PC-9 (cell line): Measurements from ENCODE around the gene ACTN1.

Source experiments
- EZH2 ChIP-seq: fragments of 200-600 bp; sonication (generic); IDR thresholded peaks from 2 replicates; pipeline ENCODE4 v1.8.0; 2017; ENCODE audit warnings: antibody characterized with exemption, low read depth
- TF ChIP-seq, protein P1 (sequence below): fragments of 200-600 bp; sonication (generic); conservative IDR thresholded peaks from 2 replicates; pipeline ENCODE4 v1.6.1; 2017; ENCODE audit warnings: mixed run types, antibody characterized with exemption, mild to moderate bottlenecking, moderate library complexity

DNA sequence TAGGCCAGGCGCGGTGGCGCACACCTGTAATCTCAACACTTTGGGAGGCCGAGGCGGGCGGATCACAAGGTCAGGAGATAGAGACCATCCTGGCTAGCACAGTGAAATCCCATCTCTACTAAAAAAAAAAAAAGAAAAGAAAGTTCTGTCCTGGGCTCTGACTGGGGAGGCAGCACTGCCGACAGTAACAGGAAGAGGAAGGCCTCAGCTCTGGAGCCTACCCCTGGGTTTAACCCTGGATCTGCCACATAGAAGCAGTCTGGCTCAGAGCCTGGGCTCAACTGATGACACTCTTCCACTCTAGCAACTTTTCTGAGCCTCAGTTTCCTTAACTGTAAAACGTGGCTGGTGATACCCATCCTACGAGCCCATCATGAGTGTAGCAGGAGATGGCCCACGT is 60.5 kb downstream of the ACTN1 start:
- TF ChIP-seq, protein P1, sequence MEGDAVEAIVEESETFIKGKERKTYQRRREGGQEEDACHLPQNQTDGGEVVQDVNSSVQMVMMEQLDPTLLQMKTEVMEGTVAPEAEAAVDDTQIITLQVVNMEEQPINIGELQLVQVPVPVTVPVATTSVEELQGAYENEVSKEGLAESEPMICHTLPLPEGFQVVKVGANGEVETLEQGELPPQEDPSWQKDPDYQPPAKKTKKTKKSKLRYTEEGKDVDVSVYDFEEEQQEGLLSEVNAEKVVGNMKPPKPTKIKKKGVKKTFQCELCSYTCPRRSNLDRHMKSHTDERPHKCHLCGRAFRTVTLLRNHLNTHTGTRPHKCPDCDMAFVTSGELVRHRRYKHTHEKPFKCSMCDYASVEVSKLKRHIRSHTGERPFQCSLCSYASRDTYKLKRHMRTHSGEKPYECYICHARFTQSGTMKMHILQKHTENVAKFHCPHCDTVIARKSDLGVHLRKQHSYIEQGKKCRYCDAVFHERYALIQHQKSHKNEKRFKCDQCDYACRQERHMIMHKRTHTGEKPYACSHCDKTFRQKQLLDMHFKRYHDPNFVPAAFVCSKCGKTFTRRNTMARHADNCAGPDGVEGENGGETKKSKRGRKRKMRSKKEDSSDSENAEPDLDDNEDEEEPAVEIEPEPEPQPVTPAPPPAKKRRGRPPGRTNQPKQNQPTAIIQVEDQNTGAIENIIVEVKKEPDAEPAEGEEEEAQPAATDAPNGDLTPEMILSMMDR, result no peak
- TF ChIP-seq EZH2, result no peak
